SU-DHL-6 (cell line): ENCODE data around the gene D2HGDH.

Experiments
- H2AFZ ChIP-seq: fragments of 200-600 bp; sonication (generic); 2 replicates; pipeline ENCODE4 v1.6.1; 2014; ENCODE audit warnings: low read depth, mild to moderate bottlenecking, moderate library complexity, mixed read lengths, antibody characterized with exemption, low read length; ENCODE audit not compliant: severe bottlenecking
- H3F3A ChIP-seq: fragments of 200-600 bp; shearing (Covaris generic); 2 replicates; pipeline ENCODE4 v1.6.0; 2016; ENCODE audit warnings: antibody characterized with exemption, mild to moderate bottlenecking; ENCODE audit not compliant: insufficient read depth
- H3K27ac ChIP-seq: fragments of 200-600 bp; sonication (generic); 2 replicates; pipeline ENCODE4 v1.5.1; 2016; ENCODE audit warnings: low read depth, mild to moderate bottlenecking, low read length, moderate library complexity, mixed read lengths
- H3K27me3 ChIP-seq: fragments of 200-600 bp; sonication (generic), shearing (Covaris generic); 2 replicates; pipeline ENCODE4 v1.6.0; 2014; ENCODE audit warnings: mild to moderate bottlenecking, low read length
- H3K36me3 ChIP-seq: fragments of 200-600 bp; sonication (generic); 2 replicates; pipeline ENCODE4 v1.6.1; 2014; ENCODE audit warnings: mild to moderate bottlenecking, low read length, mixed read lengths
- H3K4me2 ChIP-seq: fragments of 300-600, 200-600 bp; shearing (Covaris generic), sonication (generic); 2 replicates; pipeline ENCODE4 v1.6.0; 2014; ENCODE audit warnings: low read length, low read depth, mild to moderate bottlenecking; ENCODE audit not compliant: poor library complexity, severe bottlenecking
- H3K4me3 ChIP-seq: fragments of 200-600 bp; sonication (generic); 2 replicates; pipeline ENCODE4 v1.5.1; 2014; ENCODE audit warnings: antibody characterized with exemption, low read length, mild to moderate bottlenecking, mixed read lengths; ENCODE audit not compliant: insufficient read depth, poor library complexity, severe bottlenecking
- H3K79me2 ChIP-seq: fragments of 200-600 bp; sonication (generic); 2 replicates; pipeline ENCODE4 v1.6.1; 2014; ENCODE audit warnings: mild to moderate bottlenecking, low read length, moderate library complexity; ENCODE audit not compliant: insufficient read depth
- H3K9ac ChIP-seq: fragments of 200-600 bp; sonication (generic); 2 replicates; pipeline ENCODE4 v1.7.0; 2014; ENCODE audit warnings: mild to moderate bottlenecking, low read length
- H3K9me2 ChIP-seq: fragments of 200-600 bp; sonication (generic); replicated peaks from 2 replicates; pipeline ENCODE4 v1.6.1; 2014; ENCODE audit warnings: low read length; ENCODE audit not compliant: insufficient read depth
- H3K9me3 ChIP-seq: fragments of 200-600 bp; sonication (generic); 2 replicates; pipeline ENCODE4 v1.6.1; 2014; ENCODE audit warnings: low read length, mixed read lengths; ENCODE audit not compliant: insufficient read depth
- H4K20me1 ChIP-seq: fragments of 200-600 bp; sonication (generic); 2 replicates; pipeline ENCODE4 v1.6.1; 2014; ENCODE audit warnings: low read depth, mild to moderate bottlenecking, antibody characterized with exemption, low read length, moderate library complexity, mixed read lengths
- CTCF ChIP-seq: fragments of 200-600 bp; sonication (generic); IDR thresholded peaks from one replicate; pipeline ENCODE4 v1.5.1; 2017; ENCODE audit warnings: antibody characterized with exemption, mild to moderate bottlenecking, low read length, moderate library complexity; ENCODE audit not compliant: insufficient read depth, poor library complexity, severe bottlenecking
- EZH2phosphoT487 ChIP-seq: fragments of 200-600 bp; sonication (generic), shearing (Covaris generic); conservative IDR thresholded peaks from 2 replicates; pipeline ENCODE4 v1.6.1; 2018; ENCODE audit warnings: mild to moderate bottlenecking, antibody characterized with exemption, low read length, moderate library complexity, mixed read lengths

D2HGDH gene

GRCh38 chr2:241773511-241774418 is 39.3 kb downstream of the D2HGDH start:
- Histone ChIP-seq H3K4me3 (no peak overlapping the region), H3K9ac (no peak overlapping the region), H3F3A (no peaks in the 10 kb centered on the region), H3K36me3 (no peaks in the 10 kb centered on the region), H3K9me3 (no peaks in the 10 kb centered on the region), H3K27ac (no peak overlapping the region), H3K4me2 (no peak overlapping the region), H3K27me3 (no peaks in the 10 kb centered on the region), H4K20me1 (no peaks in the 10 kb centered on the region), H2AFZ (no peak overlapping the region), H3K79me2 (no peaks in the 10 kb centered on the region), H3K9me2 (no peaks in the 10 kb centered on the region)
- no peak for TF ChIP-seq CTCF
- no peak for TF ChIP-seq EZH2phosphoT487

- Histone ChIP-seq H3K4me3 (no peak overlapping the region), H3K9me3 (no peaks in the 10 kb centered on the region), H2AFZ (no peak overlapping the region), H3K27me3 (no peaks in the 10 kb centered on the region), H3K9ac (no peak overlapping the region), H3K4me2 (no peak overlapping the region), H3K27ac (no peak overlapping the region), H4K20me1 (no peaks in the 10 kb centered on the region), H3F3A (no peaks in the 10 kb centered on the region), H3K79me2 (no peaks in the 10 kb centered on the region), H3K9me2 (no peaks in the 10 kb centered on the region), H3K36me3 (no peaks in the 10 kb centered on the region)
- no peak for TF ChIP-seq EZH2phosphoT487
- TF ChIP-seq CTCF: no peak
Observed at GRCh38 chr2:241774419-241775222, 40.2 kb downstream of the D2HGDH start.

GRCh38 chr2:241775223-241776177 is 41.1 kb downstream of the D2HGDH start:
- H3F3A ChIP-seq: no peaks in the 10 kb centered on the region
- TF ChIP-seq EZH2phosphoT487: no peak
- TF ChIP-seq CTCF: no peak
- H4K20me1 ChIP-seq: no peaks in the 10 kb centered on the region
- no peaks in the 10 kb centered on the region for H3K79me2 ChIP-seq
- no peaks in the 10 kb centered on the region for H3K9me2 ChIP-seq
- H3K4me2 ChIP-seq: no peak overlapping the region
- H3K36me3 ChIP-seq: no peaks in the 10 kb centered on the region
- H3K27ac ChIP-seq: no peak overlapping the region
- H3K27me3 ChIP-seq: no peaks in the 10 kb centered on the region
- no peak overlapping the region for H3K4me3 ChIP-seq
- H3K9me3 ChIP-seq: no peaks in the 10 kb centered on the region
- no peak overlapping the region for H2AFZ ChIP-seq
- H3K9ac ChIP-seq: no peak overlapping the region
